Spleen (tissue), 7 donors: ENCODE results near the gene GADD45B.
A peak's percentile ranks its signal among the peaks of the same experiment; 100 is the strongest.

Experiments used
- CTCF ChIP-seq, 11 experiments: fragments of 200-600 bp in 7 of 11; fragments of 450-650 bp in 4 of 11; sonication (generic) in 4 of 11; IDR thresholded peaks in 8 of 11; conservative IDR thresholded peaks in 3 of 11; 1 replicate in 7 of 11; 2 replicates in 4 of 11; pipeline versions ENCODE4 v1.4.0 to v1.8.0; 2016 to 2021; ENCODE audit warnings: antibody characterized with exemption in 11 of 11, inconsistent platforms in 4 of 11, mild to moderate bottlenecking in 1 of 11
- POLR2AphosphoS5 ChIP-seq, 3 donors: sonication (generic); formaldehyde crosslinking; IDR thresholded peaks; one replicate each; pipeline ENCODE4 v1.5.1; 2017; ENCODE audit warnings: antibody characterized with exemption in 3 of 3
- donor health status: DM: no; HTN: no; CAD: no; lungs with moderate emphysema.
- donor health status: DM: no; HTN: no; CAD: no.
- donor health status: DM: no; HTN: no; CAD: no.

DNA sequence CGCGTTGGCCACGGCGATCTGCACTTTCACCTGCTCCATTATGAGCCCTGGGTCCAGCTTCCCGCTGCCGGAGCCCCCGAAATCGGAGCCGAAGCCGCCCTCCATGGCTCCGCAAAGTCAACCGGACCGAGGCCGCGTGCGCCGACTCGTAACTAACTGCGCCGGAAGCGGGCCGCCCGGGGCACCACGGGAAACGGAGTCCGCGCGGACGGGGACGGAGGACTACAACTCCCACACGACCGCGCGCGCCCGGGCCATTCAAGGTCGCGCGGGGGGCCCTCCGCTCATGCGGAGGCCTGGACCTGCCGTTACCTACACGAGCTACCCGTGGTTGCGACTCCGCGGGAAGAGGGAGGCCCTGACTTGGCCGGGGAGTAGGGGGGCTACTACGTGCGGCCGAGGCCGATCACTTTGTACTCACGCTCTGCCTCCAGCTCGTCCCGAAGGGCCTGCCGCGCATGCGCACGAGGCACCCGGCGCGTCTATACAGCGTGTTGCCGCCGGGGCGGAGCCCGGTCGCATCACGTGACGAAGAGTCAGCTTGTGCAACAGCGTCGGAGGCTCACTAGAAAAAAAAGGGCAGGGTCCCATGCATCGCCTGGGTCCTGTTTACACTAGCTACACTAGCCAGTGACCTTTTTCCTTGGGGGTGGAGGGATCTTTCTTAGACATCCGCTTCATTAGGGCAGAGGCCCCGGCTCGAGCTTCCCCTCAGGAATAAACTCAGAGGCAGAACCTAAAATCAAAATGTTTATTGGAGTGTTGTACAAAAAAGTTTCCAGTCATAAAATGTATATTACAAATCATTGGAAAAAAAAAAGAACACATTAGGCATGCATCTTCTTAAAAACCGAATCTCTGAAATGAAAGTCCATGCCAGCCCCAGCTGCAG is 48.3 kb upstream of the GADD45B start, which contains the start of gene TIMM13:
- peak; percentile 85 to 94 (median 91) for TF ChIP-seq POLR2AphosphoS5 (IDR thresholded peaks at IDR 0.05)
- peak in 3 of 11 experiments; percentile 16 to 21 (median 20) for TF ChIP-seq CTCF (IDR thresholded peaks at IDR 0.05 in 8 of 11, conservative IDR thresholded peaks at IDR 0.05 in 3 of 11)
